Colonic mucosa (tissue), 4 donors: ENCODE results near the gene RAD51B. TPM values are rescaled to one million over a fixed set of nuclear protein-coding genes. Genes with fewer than 3 reads are reported as not detected.
"Not testable (repeated sequence)": the region's sequence is repeated elsewhere in the genome, so short reads cannot be mapped to it uniquely, and the experiment has no call there.

Source experiments
- DNase-seq: peaks from one replicate; pipeline ENCODE4 v3.0.0-alpha.2; 2020
- H3K27ac ChIP-seq: fragments of 200-600 bp; one replicate; pipeline ENCODE4 v1.8.0; 2021
- H3K27me3 ChIP-seq: fragments of 200-600 bp; one replicate; pipeline ENCODE4 v1.8.0; 2021
- H3K36me3 ChIP-seq: fragments of 200-600 bp; one replicate; pipeline ENCODE4 v1.8.0; 2021
- H3K4me1 ChIP-seq: fragments of 200-600 bp; one replicate; pipeline ENCODE4 v1.8.0; 2021; ENCODE audit warnings: mild to moderate bottlenecking
- H3K4me3 ChIP-seq: fragments of 200-600 bp; one replicate; pipeline ENCODE4 v1.8.0; 2021
- H3K9ac ChIP-seq, 2 donors: one replicate each; pipeline ENCODE4 v1.7.0; 2013; ENCODE audit warnings: control low read depth in 2 of 2, low read depth in 2 of 2, low read length in 2 of 2
- H3K9me3 ChIP-seq: fragments of 200-600 bp; one replicate; pipeline ENCODE4 v1.8.0; 2021
- intact Hi-C: fragments of 100-400 bp; cut with DNase I; formaldehyde crosslinking; loops from one replicate; pipeline ENCODE4 v1.14.1; 2022
- total RNA-seq, 2 donors: library from RNA; stranded (reverse); fragmentation: NEBNext Ultra II Directional in 1 of 2; extraction: Animal tissue kit (Norgen Biotek cat#: 25700) in 1 of 2; gene quantifications; one replicate each; pipeline ENCODE4 v1.2.1, GENCODE V29; 2021
- TF ChIP-seq, protein P1 (sequence below): fragments of 200-600 bp; IDR thresholded peaks from one replicate; pipeline ENCODE4 v1.8.0; 2022; ENCODE audit warnings: antibody characterized with exemption, mild to moderate bottlenecking
- donor health status: healthy.
- donor health status: DM: no; HTN: no; CAD: no.
- donor health status: DM: no; HTN: no; CAD: no.

RAD51B gene
- total RNA-seq, 2 donors from 2014 or later = 12.7 to 22.0 TPM

- no peaks in the 10 kb centered on the region for H3K36me3 ChIP-seq
- intact Hi-C loops = no loop called here
- no peak overlapping the region for H3K4me3 ChIP-seq
- no peaks in the 10 kb centered on the region for H3K27me3 ChIP-seq
- no peaks in the 10 kb centered on the region for H3K9me3 ChIP-seq
- H3K9ac ChIP-seq = no peak overlapping the region
- no peaks in the 10 kb centered on the region for H3K4me1 ChIP-seq
- no peak for DNase-seq
- H3K27ac ChIP-seq = no peak overlapping the region
- TF ChIP-seq, protein P1, sequence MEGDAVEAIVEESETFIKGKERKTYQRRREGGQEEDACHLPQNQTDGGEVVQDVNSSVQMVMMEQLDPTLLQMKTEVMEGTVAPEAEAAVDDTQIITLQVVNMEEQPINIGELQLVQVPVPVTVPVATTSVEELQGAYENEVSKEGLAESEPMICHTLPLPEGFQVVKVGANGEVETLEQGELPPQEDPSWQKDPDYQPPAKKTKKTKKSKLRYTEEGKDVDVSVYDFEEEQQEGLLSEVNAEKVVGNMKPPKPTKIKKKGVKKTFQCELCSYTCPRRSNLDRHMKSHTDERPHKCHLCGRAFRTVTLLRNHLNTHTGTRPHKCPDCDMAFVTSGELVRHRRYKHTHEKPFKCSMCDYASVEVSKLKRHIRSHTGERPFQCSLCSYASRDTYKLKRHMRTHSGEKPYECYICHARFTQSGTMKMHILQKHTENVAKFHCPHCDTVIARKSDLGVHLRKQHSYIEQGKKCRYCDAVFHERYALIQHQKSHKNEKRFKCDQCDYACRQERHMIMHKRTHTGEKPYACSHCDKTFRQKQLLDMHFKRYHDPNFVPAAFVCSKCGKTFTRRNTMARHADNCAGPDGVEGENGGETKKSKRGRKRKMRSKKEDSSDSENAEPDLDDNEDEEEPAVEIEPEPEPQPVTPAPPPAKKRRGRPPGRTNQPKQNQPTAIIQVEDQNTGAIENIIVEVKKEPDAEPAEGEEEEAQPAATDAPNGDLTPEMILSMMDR = no peak
Observed at GRCh38 chr14:68424443-68425172, 605.0 kb downstream of the RAD51B start.

- intact Hi-C loops = no loop called here
- Histone ChIP-seq H3K36me3 (no peaks in the 10 kb centered on the region), H3K27ac (no peak overlapping the region), H3K9ac (no peak overlapping the region), H3K9me3 (no peaks in the 10 kb centered on the region), H3K27me3 (no peaks in the 10 kb centered on the region), H3K4me3 (no peak overlapping the region), H3K4me1 (no peaks in the 10 kb centered on the region)
- TF ChIP-seq, protein P1 = no peak
- no peak for DNase-seq
Observed at GRCh38 chr14:68426661-68427549, 607.3 kb downstream of the RAD51B start.

- Histone ChIP-seq H3K9me3 (no peaks in the 10 kb centered on the region), H3K4me1 (no peaks in the 10 kb centered on the region), H3K4me3 (no peak overlapping the region), H3K27ac (no peak overlapping the region), H3K27me3 (no peaks in the 10 kb centered on the region), H3K9ac (no peak overlapping the region), H3K36me3 (no peaks in the 10 kb centered on the region)
- intact Hi-C loops = no loop called here
- DNase-seq = no peak
- TF ChIP-seq, protein P1 = no peak
Observed at GRCh38 chr14:68427550-68427890, 607.9 kb downstream of the RAD51B start.

DNA sequence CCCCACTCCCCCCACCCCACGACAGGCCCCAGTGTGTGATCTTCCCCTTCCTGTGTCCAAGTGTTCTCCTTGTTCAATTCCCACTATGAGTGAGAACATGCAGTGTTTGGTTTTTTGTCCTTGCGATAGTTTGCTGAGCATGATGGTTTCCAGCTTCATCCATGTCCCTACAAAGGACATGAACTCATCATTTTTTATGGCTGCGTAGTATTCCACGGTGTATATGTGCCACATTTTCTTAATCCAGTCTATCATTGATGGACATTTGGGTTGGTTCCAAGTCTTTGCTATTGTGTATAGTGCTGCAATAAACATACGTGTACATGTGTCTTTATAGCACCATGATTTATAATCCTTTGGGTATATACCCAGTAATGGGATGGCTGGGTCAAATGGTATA is 609.3 kb downstream of the RAD51B start:
- H3K27ac ChIP-seq, DNase-seq, H3K9ac ChIP-seq, intact Hi-C loops, H3K36me3 ChIP-seq, H3K9me3 ChIP-seq, H3K27me3 ChIP-seq, H3K4me1 ChIP-seq, H3K4me3 ChIP-seq: not testable (repeated sequence)

DNA sequence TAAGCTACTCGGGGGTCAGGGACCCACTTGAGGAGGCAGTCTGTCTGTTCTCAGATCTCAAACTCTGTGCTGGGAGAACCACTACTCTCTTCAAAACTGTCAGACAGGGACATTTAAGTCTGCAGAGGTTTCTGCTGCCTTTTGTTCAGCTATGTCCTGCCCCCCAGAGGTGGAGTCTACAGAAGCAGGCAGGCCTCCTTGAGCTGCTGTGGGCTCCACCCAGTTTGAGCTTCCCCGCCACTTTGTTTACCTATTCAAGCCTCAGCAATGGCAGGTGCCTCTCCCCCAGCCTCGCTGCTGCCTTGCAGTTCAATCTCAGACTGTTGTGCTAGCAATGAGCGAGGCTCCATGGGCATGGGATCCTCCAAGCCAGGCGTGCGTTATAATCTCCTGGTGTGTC is 614.6 kb downstream of the RAD51B start:
- H3K36me3 ChIP-seq, H3K9ac ChIP-seq, DNase-seq, H3K4me1 ChIP-seq, H3K27me3 ChIP-seq, H3K4me3 ChIP-seq, H3K9me3 ChIP-seq, H3K27ac ChIP-seq, intact Hi-C loops: not testable (repeated sequence)

GRCh38 chr14:68435631-68436030 is 616.1 kb downstream of the RAD51B start:
- DNase-seq, H3K4me1 ChIP-seq, H3K27ac ChIP-seq, H3K27me3 ChIP-seq, H3K36me3 ChIP-seq, intact Hi-C loops, H3K9ac ChIP-seq, H3K4me3 ChIP-seq, H3K9me3 ChIP-seq: not testable (repeated sequence)

DNA sequence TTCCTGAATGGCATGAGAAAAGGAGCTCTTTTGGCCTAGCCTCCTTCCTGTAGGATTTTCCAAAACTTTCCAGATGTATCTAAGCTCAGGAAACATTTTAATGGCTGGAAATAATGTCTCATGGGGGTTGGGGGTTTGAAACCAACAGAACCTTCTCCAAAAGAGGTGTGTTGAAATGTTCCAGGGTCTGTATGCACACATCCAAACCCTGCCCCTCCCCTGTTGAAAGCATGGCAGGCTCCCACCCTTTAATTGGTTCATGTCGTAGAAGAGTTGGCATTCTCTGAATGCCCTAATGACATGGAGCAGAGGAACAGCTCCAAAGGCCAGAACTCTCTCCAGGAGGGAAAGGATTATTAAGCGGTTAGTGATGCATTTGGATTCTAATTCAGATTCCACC is 620.1 kb downstream of the RAD51B start:
- no peak for DNase-seq
- Histone ChIP-seq H3K4me3 (no peak overlapping the region), H3K27ac (no peak overlapping the region), H3K9me3 (no peaks in the 10 kb centered on the region), H3K27me3 (no peaks in the 10 kb centered on the region), H3K4me1 (no peaks in the 10 kb centered on the region), H3K36me3 (no peaks in the 10 kb centered on the region), H3K9ac (no peak overlapping the region)
- intact Hi-C loops = no loop called here
- TF ChIP-seq, protein P1 = no peak
